SK-N-SH (cell line): ENCODE measurements around the gene PRKCB. TPM values are rescaled to one million over a fixed set of nuclear protein-coding genes. Genes with fewer than 3 reads are reported as not detected.

ENCODE experiments used
- CTCF ChIA-PET: fragments of 300-600, 350-600 bp; formaldehyde crosslinking; extraction: SDS; loops from one replicate; lab custom pipeline; 2021; lab: Yijun Ruan, JAX
- POLR2A ChIA-PET: fragments of 350-600 bp; sonication (Branson Sonifier 250); formaldehyde crosslinking; extraction: SDS; loops from one replicate; lab custom pipeline; 2020; ENCODE audit warnings: antibody characterized with exemption, inconsistent platforms; lab: Yijun Ruan, JAX
- DNase-seq: peaks from one replicate; pipeline ENCODE4 v3.0.0; 2012
- H2AFZ ChIP-seq: fragments of 200-600 bp; sonication (generic); 2 replicates; pipeline ENCODE4 v1.8.1; 2016; ENCODE audit warnings: antibody characterized with exemption, mild to moderate bottlenecking, low read depth
- H3F3A ChIP-seq: fragments of 200-600 bp; sonication (generic); replicated peaks from 2 replicates; pipeline ENCODE3; 2016; ENCODE audit warnings: antibody characterized with exemption, mild to moderate bottlenecking; ENCODE audit not compliant: insufficient read depth
- H3K27ac ChIP-seq, 2 experiments: fragments of 200-500 bp in 1 of 2; fragments of 200-600 bp in 1 of 2; sonication (Bioruptor generic) in 1 of 2; sonication (generic), shearing (Covaris generic) in 1 of 2; 2 replicates each; pipeline versions ENCODE4 v1.5.1 to v1.6.1; 2014 to 2016; ENCODE audit warnings: low read depth in 2 of 2, inconsistent platforms in 1 of 2, low read length in 1 of 2, mild to moderate bottlenecking in 1 of 2, mixed read lengths in 1 of 2
- H3K27me3 ChIP-seq: fragments of 200-600 bp; sonication (generic), shearing (Covaris generic); 2 replicates; pipeline ENCODE4 v1.6.1; 2016; ENCODE audit warnings: mixed run types; ENCODE audit not compliant: insufficient read depth
- H3K36me3 ChIP-seq, 2 experiments: fragments of 200-500 bp in 1 of 2; fragments of 200-600 bp in 1 of 2; sonication (Bioruptor generic) in 1 of 2; sonication (generic) in 1 of 2; replicated peaks in 1 of 2; 2 replicates each; pipeline versions ENCODE3 to v1.5.1; 2014 to 2016; ENCODE audit warnings: low read length in 1 of 2, mild to moderate bottlenecking in 1 of 2; ENCODE audit not compliant: insufficient read depth in 2 of 2, control insufficient read depth in 1 of 2
- H3K4me1 ChIP-seq, 2 experiments: fragments of 200-500 bp in 1 of 2; fragments of 200-600 bp in 1 of 2; sonication (Bioruptor generic) in 1 of 2; sonication (generic), shearing (Covaris generic) in 1 of 2; 2 replicates each; pipeline versions ENCODE4 v1.5.1 to v1.6.1; 2014 to 2016; ENCODE audit warnings: low read depth in 1 of 2, low read length in 1 of 2, mixed run types in 1 of 2; ENCODE audit not compliant: insufficient read depth in 2 of 2, control insufficient read depth in 1 of 2
- H3K4me2 ChIP-seq: fragments of 200-600 bp; sonication (generic), shearing (Covaris generic); 2 replicates; pipeline ENCODE4 v1.6.1; 2017; ENCODE audit warnings: mixed run types
- H3K4me3 ChIP-seq, 2 experiments: fragments of 200-500 bp in 1 of 2; fragments of 200-600 bp in 1 of 2; sonication (Bioruptor generic) in 1 of 2; sonication (generic), shearing (Covaris generic) in 1 of 2; 2 replicates each; pipeline versions ENCODE4 v1.5.1 to v1.8.1; 2014 to 2016; ENCODE audit warnings: low read depth in 2 of 2, inconsistent platforms in 1 of 2, low read length in 1 of 2, mild to moderate bottlenecking in 1 of 2, mixed read lengths in 1 of 2, moderate library complexity in 1 of 2
- H3K79me2 ChIP-seq: fragments of 200-600 bp; sonication (generic); 2 replicates; pipeline ENCODE4 v1.8.1; 2017; ENCODE audit warnings: mild to moderate bottlenecking; ENCODE audit not compliant: insufficient read depth
- H3K9ac ChIP-seq: fragments of 200-600 bp; sonication (generic); 2 replicates; pipeline ENCODE4 v1.6.1; 2017; ENCODE audit warnings: mixed run types
- H3K9me2 ChIP-seq: fragments of 200-600 bp; sonication (generic); 2 replicates; pipeline ENCODE4 v1.6.1; 2017; ENCODE audit warnings: mixed run types
- H3K9me3 ChIP-seq: fragments of 200-600 bp; sonication (generic); 2 replicates; pipeline ENCODE4 v1.6.1; 2017; ENCODE audit warnings: mixed run types, mild to moderate bottlenecking, moderate library complexity
- H4K20me1 ChIP-seq: fragments of 200-600 bp; sonication (generic); 2 replicates; pipeline ENCODE4 v1.6.1; 2017; ENCODE audit warnings: mild to moderate bottlenecking, mixed run types; ENCODE audit not compliant: insufficient read depth
- ELF1 ChIP-seq: IDR thresholded peaks from 2 replicates; pipeline ENCODE4 v1.4.0; 2012
- EP300 ChIP-seq, 2 experiments: IDR thresholded peaks; 2 replicates each; pipeline versions ENCODE4 v1.4.0 to v1.6.1; 2012; ENCODE audit warnings: borderline replicate concordance in 1 of 2, low read depth in 1 of 2, low read length in 1 of 2
- EZH2phosphoT487 ChIP-seq: fragments of 200-600 bp; sonication (generic); IDR thresholded peaks from 2 replicates; pipeline ENCODE4 v1.6.1; 2017; ENCODE audit warnings: low read depth, mixed run types, mild to moderate bottlenecking, antibody characterized with exemption, moderate library complexity, borderline replicate concordance
- FOSL2 ChIP-seq: IDR thresholded peaks from 2 replicates; pipeline ENCODE4 v1.4.0; 2012; ENCODE audit warnings: low read depth, mild to moderate bottlenecking, moderate library complexity, borderline replicate concordance
- JUND ChIP-seq: IDR thresholded peaks from 2 replicates; pipeline ENCODE4 v1.4.0; 2012
- MEF2A ChIP-seq: IDR thresholded peaks from 2 replicates; pipeline ENCODE4 v1.4.0; 2012; ENCODE audit warnings: low read depth, borderline replicate concordance
- RXRA ChIP-seq: IDR thresholded peaks from 2 replicates; pipeline ENCODE4 v1.4.0; 2012; ENCODE audit warnings: low read depth, mild to moderate bottlenecking, borderline replicate concordance
- SIN3A ChIP-seq: IDR thresholded peaks from 2 replicates; pipeline ENCODE4 v1.6.1; 2012; ENCODE audit warnings: low read depth, mild to moderate bottlenecking, low read length, moderate library complexity, borderline replicate concordance
- TCF12 ChIP-seq: IDR thresholded peaks from 2 replicates; pipeline ENCODE4 v1.4.0; 2012
- WGBS: methylation state at CpG from one replicate; pipeline ENCODE4 v1.1.6; 2017; ENCODE audit warnings: low lambda C conversion rate; 5-methylcytosine and 5-hydroxymethylcytosine counted together
- polyA plus RNA-seq, 3 experiments: library from polyadenylated mRNA; depleted of rRNA; stranded (reverse); fragments of >200 nt; gene quantifications; 2 replicates each; pipeline ENCODE4 v1.2.3, GENCODE V29; 2012
- TF ChIP-seq, protein P1 (sequence below): fragments of 200-600 bp; sonication (generic); IDR thresholded peaks from 2 replicates; pipeline ENCODE4 v1.6.1; 2017; ENCODE audit warnings: antibody characterized with exemption, mild to moderate bottlenecking, moderate library complexity

PRKCB gene
- polyA plus RNA-seq, 1 of the 3 experiments (the other 2 are of a cell fraction), result 0.12 TPM

DNA sequence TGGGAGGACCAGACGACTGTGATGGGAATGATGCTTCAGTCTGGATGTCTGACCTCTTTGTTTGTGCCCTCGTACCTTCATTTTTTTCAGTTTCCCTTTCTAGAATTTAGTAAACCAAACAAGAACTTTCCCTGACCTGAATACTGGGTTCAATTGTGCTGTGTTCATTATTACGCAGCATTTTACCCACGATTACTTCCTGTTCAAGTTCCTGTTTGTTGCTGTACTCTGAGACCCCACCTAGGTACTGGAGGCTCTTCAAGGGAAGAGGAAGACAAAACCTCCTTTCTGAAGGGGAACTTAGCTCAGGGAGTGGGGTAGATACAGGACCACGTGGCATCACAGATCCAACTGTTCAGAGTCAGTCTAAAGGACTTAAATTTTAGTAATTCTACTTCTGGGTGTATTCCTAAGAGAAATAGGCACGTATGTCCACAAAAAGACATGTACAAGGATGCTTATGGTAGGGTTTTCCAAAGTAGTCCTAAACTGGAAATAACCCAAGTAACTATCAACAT, 9.2 kb upstream of the PRKCB start:
- no peak overlapping the region for H3K4me2 ChIP-seq
- H4K20me1 ChIP-seq, result no peaks in the 10 kb centered on the region
- CTCF ChIA-PET, result interaction anchor here (1.2 kb wide), 1 partner anchor 23 kb away, joined by 3 read pairs; no protein-coding TSS in a partner anchor
- no peaks in the 10 kb centered on the region for H3K36me3 ChIP-seq
- DNase-seq, result no peak
- H2AFZ ChIP-seq, result no peak overlapping the region
- no peaks in the 10 kb centered on the region for H3K9me3 ChIP-seq
- no peaks in the 10 kb centered on the region for H3K9me2 ChIP-seq
- no peak overlapping the region for H3K27ac ChIP-seq
- 14% methylated on average over 6 of the region's 6 CpGs for WGBS
- no peak overlapping the region for H3K4me3 ChIP-seq
- TF ChIP-seq, protein P1, sequence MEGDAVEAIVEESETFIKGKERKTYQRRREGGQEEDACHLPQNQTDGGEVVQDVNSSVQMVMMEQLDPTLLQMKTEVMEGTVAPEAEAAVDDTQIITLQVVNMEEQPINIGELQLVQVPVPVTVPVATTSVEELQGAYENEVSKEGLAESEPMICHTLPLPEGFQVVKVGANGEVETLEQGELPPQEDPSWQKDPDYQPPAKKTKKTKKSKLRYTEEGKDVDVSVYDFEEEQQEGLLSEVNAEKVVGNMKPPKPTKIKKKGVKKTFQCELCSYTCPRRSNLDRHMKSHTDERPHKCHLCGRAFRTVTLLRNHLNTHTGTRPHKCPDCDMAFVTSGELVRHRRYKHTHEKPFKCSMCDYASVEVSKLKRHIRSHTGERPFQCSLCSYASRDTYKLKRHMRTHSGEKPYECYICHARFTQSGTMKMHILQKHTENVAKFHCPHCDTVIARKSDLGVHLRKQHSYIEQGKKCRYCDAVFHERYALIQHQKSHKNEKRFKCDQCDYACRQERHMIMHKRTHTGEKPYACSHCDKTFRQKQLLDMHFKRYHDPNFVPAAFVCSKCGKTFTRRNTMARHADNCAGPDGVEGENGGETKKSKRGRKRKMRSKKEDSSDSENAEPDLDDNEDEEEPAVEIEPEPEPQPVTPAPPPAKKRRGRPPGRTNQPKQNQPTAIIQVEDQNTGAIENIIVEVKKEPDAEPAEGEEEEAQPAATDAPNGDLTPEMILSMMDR, result no peak
- no peaks in the 10 kb centered on the region for H3F3A ChIP-seq
- no peak overlapping the region for H3K9ac ChIP-seq
- POLR2A ChIA-PET, result no interaction called here
- H3K27me3 ChIP-seq, result no peaks in the 10 kb centered on the region; the same call in 1 of the 2 replicates
- no peaks in the 10 kb centered on the region for H3K4me1 ChIP-seq
- no peaks in the 10 kb centered on the region for H3K79me2 ChIP-seq

DNA sequence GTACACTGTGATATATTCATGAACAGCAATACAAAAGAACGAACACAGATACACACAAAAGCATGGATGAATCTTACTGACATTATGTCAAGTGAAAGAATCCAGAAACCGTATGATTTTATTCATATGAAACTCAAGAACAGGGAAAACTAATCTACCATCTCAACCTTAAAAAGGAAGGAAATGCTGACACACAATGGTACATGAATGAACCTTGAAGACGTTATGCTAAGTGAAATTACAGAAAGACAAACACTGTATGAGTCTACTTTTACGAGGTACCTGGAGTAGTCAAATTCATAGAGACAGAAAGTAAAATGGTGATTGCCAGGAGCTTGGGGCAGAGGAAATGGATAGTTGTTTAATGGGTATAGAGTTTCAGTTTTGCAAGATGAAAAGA, 8.7 kb upstream of the PRKCB start:
- Histone ChIP-seq H3K9me3 (no peaks in the 10 kb centered on the region), H2AFZ (no peak overlapping the region), H3K4me3 (no peak overlapping the region), H3K79me2 (no peaks in the 10 kb centered on the region), H4K20me1 (no peaks in the 10 kb centered on the region), H3K9me2 (no peaks in the 10 kb centered on the region), H3K27ac (no peak overlapping the region), H3K36me3 (no peaks in the 10 kb centered on the region), H3K27me3 (no peaks in the 10 kb centered on the region; the same call in 1 of the 2 replicates), H3F3A (no peaks in the 10 kb centered on the region), H3K4me1 (no peaks in the 10 kb centered on the region), H3K4me2 (no peak overlapping the region), H3K9ac (no peak overlapping the region)
- TF ChIP-seq EP300 (IDR thresholded peaks at IDR 0.05; ENCODE audit: borderline replicate concordance in 1 of 2, low read depth in 1 of 2, low read length in 1 of 2) (no peak), TCF12 (no peak), MEF2A (no peak), JUND (no peak)
- ChIA-PET POLR2A (no interaction called here), CTCF (interaction anchor here (1.2 kb wide), 1 partner anchor 24 kb away, joined by 3 read pairs; no protein-coding TSS in a partner anchor)
- WGBS, result 9% methylated on average over 4 of the region's 4 CpGs
- DNase-seq, result no peak

DNA sequence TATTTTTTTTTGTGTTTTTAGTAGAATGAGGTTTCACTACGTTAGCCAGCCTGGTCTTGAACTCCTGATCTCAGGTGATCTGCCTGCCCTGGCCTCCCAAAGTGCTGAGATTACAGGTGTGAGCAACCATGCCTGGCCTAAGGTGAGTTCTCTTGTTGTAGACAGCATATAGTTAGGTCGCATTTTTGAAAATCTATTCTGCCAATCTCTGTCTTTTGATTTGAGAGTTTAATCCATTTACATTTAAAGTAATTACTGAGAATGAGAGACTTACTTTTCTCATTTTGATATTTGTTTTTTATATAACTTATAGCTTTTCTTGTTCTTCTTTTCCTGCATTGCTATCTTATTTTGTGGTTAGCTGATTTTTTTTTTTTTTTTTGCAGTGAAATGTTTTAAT, 6.3 kb upstream of the PRKCB start:
- H3K36me3 ChIP-seq, result no peaks in the 10 kb centered on the region
- no peaks in the 10 kb centered on the region for H3K4me1 ChIP-seq
- H3K9ac ChIP-seq, result no peak overlapping the region
- no peaks in the 10 kb centered on the region for H3K9me2 ChIP-seq
- WGBS, result 7% methylated on average over 2 of the region's 2 CpGs
- POLR2A ChIA-PET, result no interaction called here
- peaks cover 2% of the 10 kb centered on the region for H3K27me3 ChIP-seq
- no peak overlapping the region for H3K4me3 ChIP-seq
- no peak overlapping the region for H2AFZ ChIP-seq
- no peaks in the 10 kb centered on the region for H3K79me2 ChIP-seq
- H3K4me2 ChIP-seq, result no peak overlapping the region
- TF ChIP-seq, protein P1, result no peak
- no peak for TF ChIP-seq FOSL2
- no peak for TF ChIP-seq RXRA
- TF ChIP-seq ELF1, result no peak
- no peak for TF ChIP-seq SIN3A
- TF ChIP-seq EZH2phosphoT487, result no peak
- H3K27ac ChIP-seq, result no peak overlapping the region
- CTCF ChIA-PET, result interaction anchor here (1.4 to 1.6 kb wide), 2 partner anchors 27 to 181 kb away, joined by 4 read pairs; no protein-coding TSS in a partner anchor
- no peaks in the 10 kb centered on the region for H3K9me3 ChIP-seq
- DNase-seq, result no peak
- H4K20me1 ChIP-seq, result no peaks in the 10 kb centered on the region
- H3F3A ChIP-seq, result no peaks in the 10 kb centered on the region
